ENCODE results near the gene NKX2-3. TPM values are rescaled to one million over a fixed set of nuclear protein-coding genes. Genes with fewer than 3 reads are reported as not detected.

The NKX2-3 gene
- polyA plus RNA-seq, 1 donor, result 22.1 TPM

GRCh38 chr10:99526861-99527504 lies 5.8 kb upstream of the NKX2-3 start:
- Histone ChIP-seq H3K9me3 (ENCODE audit: control insufficient read depth, low read depth, low read length) (peaks cover 26% of the 10 kb centered on the region), H3K4me3 (ENCODE audit: low read length) (peak overlapping the region; percentile 19), H3K4me1 (ENCODE audit: control insufficient read depth, insufficient read depth, low read length) (peaks cover 3% of the 10 kb centered on the region), H3K27ac (ENCODE audit: low read length) (peak overlapping the region; percentile 63), H3K27me3 (ENCODE audit: control insufficient read depth, insufficient read depth, low read length) (peaks cover 96% of the 10 kb centered on the region), H3K36me3 (ENCODE audit: control insufficient read depth, insufficient read depth, low read length) (no peaks in the 10 kb centered on the region)
- 27% methylated on average over 2 of the region's 24 CpGs for WGBS (ENCODE audit: insufficient coverage, low lambda C conversion rate)
- DNase-seq, result peak in 1 of 2 donors; percentile 20

GRCh38 chr10:99527526-99528493 lies 4.9 kb upstream of the NKX2-3 start:
- Histone ChIP-seq H3K9me3 (ENCODE audit: control insufficient read depth, low read depth, low read length) (peaks cover 21% of the 10 kb centered on the region), H3K36me3 (ENCODE audit: control insufficient read depth, insufficient read depth, low read length) (no peaks in the 10 kb centered on the region), H3K27ac (ENCODE audit: low read length) (peak overlapping the region; percentile 63), H3K4me1 (ENCODE audit: control insufficient read depth, insufficient read depth, low read length) (no peaks in the 10 kb centered on the region), H3K4me3 (ENCODE audit: low read length) (peak overlapping the region; percentile 19), H3K27me3 (ENCODE audit: control insufficient read depth, insufficient read depth, low read length) (peaks cover 96% of the 10 kb centered on the region)
- peak in 1 of 2 donors; percentile 51 for DNase-seq
- 14% methylated on average over 5 of the region's 56 CpGs for WGBS (ENCODE audit: insufficient coverage, low lambda C conversion rate)

- WGBS (ENCODE audit: insufficient coverage, low lambda C conversion rate), result 0% methylated on average over 1 of the region's 10 CpGs
- DNase-seq, result peak in 1 of 2 donors; percentile 27
- Histone ChIP-seq H3K4me1 (ENCODE audit: control insufficient read depth, insufficient read depth, low read length) (no peaks in the 10 kb centered on the region), H3K4me3 (ENCODE audit: low read length) (peak overlapping the region; percentile 45), H3K9me3 (ENCODE audit: control insufficient read depth, low read depth, low read length) (peaks cover 18% of the 10 kb centered on the region), H3K36me3 (ENCODE audit: control insufficient read depth, insufficient read depth, low read length) (no peaks in the 10 kb centered on the region), H3K27ac (ENCODE audit: low read length) (peak overlapping the region; percentile 80), H3K27me3 (ENCODE audit: control insufficient read depth, insufficient read depth, low read length) (peaks cover 96% of the 10 kb centered on the region)
Measured at GRCh38 chr10:99528494-99529441, 4.0 kb upstream of the NKX2-3 start.

GRCh38 chr10:99529591-99530107 lies 3.1 kb upstream of the NKX2-3 start:
- no peaks in the 10 kb centered on the region for H3K36me3 ChIP-seq (ENCODE audit: control insufficient read depth, insufficient read depth, low read length)
- DNase-seq, result peak in 1 of 2 donors; percentile 34
- H3K4me1 ChIP-seq (ENCODE audit: control insufficient read depth, insufficient read depth, low read length), result peaks cover under 1% of the 10 kb centered on the region
- no CpG with 5 or more reads among the region's 22 CpGs for WGBS (ENCODE audit: insufficient coverage, low lambda C conversion rate)
- peak overlapping the region; percentile 45 for H3K4me3 ChIP-seq (ENCODE audit: low read length)
- peak overlapping the region; percentile 80 for H3K27ac ChIP-seq (ENCODE audit: low read length)
- H3K27me3 ChIP-seq (ENCODE audit: control insufficient read depth, insufficient read depth, low read length), result peaks cover 96% of the 10 kb centered on the region
- peaks cover 18% of the 10 kb centered on the region for H3K9me3 ChIP-seq (ENCODE audit: control insufficient read depth, low read depth, low read length)

- Histone ChIP-seq H3K27ac (ENCODE audit: low read length) (peak overlapping the region; percentile 80), H3K27me3 (ENCODE audit: control insufficient read depth, insufficient read depth, low read length) (peaks cover 96% of the 10 kb centered on the region), H3K36me3 (ENCODE audit: control insufficient read depth, insufficient read depth, low read length) (peaks cover 3% of the 10 kb centered on the region), H3K9me3 (ENCODE audit: control insufficient read depth, low read depth, low read length) (peaks cover 18% of the 10 kb centered on the region), H3K4me3 (ENCODE audit: low read length) (peak overlapping the region; percentile 45), H3K4me1 (ENCODE audit: control insufficient read depth, insufficient read depth, low read length) (peaks cover 3% of the 10 kb centered on the region)
- WGBS (ENCODE audit: insufficient coverage, low lambda C conversion rate), result no CpG with 5 or more reads among the region's 46 CpGs
- DNase-seq, result peak in 1 of 2 donors; percentile 17
Measured at GRCh38 chr10:99530108-99531025, 2.4 kb upstream of the NKX2-3 start.

GRCh38 chr10:99531026-99531695 lies 1.6 kb upstream of the NKX2-3 start:
- H3K4me1 ChIP-seq (ENCODE audit: control insufficient read depth, insufficient read depth, low read length), result peaks cover 3% of the 10 kb centered on the region
- WGBS (ENCODE audit: insufficient coverage, low lambda C conversion rate), result no CpG with 5 or more reads among the region's 40 CpGs
- peaks cover 97% of the 10 kb centered on the region for H3K27me3 ChIP-seq (ENCODE audit: control insufficient read depth, insufficient read depth, low read length)
- DNase-seq, result peak in 1 of 2 donors; percentile 15
- peaks cover 18% of the 10 kb centered on the region for H3K9me3 ChIP-seq (ENCODE audit: control insufficient read depth, low read depth, low read length)
- peak overlapping the region; percentile 45 for H3K4me3 ChIP-seq (ENCODE audit: low read length)
- H3K36me3 ChIP-seq (ENCODE audit: control insufficient read depth, insufficient read depth, low read length), result peaks cover 7% of the 10 kb centered on the region
- H3K27ac ChIP-seq (ENCODE audit: low read length), result peak overlapping the region; percentile 80

- no peak for DNase-seq
- WGBS (ENCODE audit: insufficient coverage, low lambda C conversion rate), result no CpG with 5 or more reads among the region's 25 CpGs
- Histone ChIP-seq H3K9me3 (ENCODE audit: control insufficient read depth, low read depth, low read length) (peaks cover 17% of the 10 kb centered on the region), H3K27ac (ENCODE audit: low read length) (peak overlapping the region; percentile 80), H3K4me1 (ENCODE audit: control insufficient read depth, insufficient read depth, low read length) (peaks cover 8% of the 10 kb centered on the region), H3K36me3 (ENCODE audit: control insufficient read depth, insufficient read depth, low read length) (peaks cover 8% of the 10 kb centered on the region), H3K27me3 (ENCODE audit: control insufficient read depth, insufficient read depth, low read length) (peaks cover 97% of the 10 kb centered on the region), H3K4me3 (ENCODE audit: low read length) (peak overlapping the region; percentile 45)
Measured at GRCh38 chr10:99531696-99532593, 797 bp upstream of the NKX2-3 start.
